ENCODE measurements around the gene LIN7B. TPM values are rescaled to one million over a fixed set of nuclear protein-coding genes. Genes with fewer than 3 reads are reported as not detected.

LIN7B gene
- total and polyA plus RNA-seq, 4 donors = 2.2 to 3.8 (median 2.8) TPM

DNA sequence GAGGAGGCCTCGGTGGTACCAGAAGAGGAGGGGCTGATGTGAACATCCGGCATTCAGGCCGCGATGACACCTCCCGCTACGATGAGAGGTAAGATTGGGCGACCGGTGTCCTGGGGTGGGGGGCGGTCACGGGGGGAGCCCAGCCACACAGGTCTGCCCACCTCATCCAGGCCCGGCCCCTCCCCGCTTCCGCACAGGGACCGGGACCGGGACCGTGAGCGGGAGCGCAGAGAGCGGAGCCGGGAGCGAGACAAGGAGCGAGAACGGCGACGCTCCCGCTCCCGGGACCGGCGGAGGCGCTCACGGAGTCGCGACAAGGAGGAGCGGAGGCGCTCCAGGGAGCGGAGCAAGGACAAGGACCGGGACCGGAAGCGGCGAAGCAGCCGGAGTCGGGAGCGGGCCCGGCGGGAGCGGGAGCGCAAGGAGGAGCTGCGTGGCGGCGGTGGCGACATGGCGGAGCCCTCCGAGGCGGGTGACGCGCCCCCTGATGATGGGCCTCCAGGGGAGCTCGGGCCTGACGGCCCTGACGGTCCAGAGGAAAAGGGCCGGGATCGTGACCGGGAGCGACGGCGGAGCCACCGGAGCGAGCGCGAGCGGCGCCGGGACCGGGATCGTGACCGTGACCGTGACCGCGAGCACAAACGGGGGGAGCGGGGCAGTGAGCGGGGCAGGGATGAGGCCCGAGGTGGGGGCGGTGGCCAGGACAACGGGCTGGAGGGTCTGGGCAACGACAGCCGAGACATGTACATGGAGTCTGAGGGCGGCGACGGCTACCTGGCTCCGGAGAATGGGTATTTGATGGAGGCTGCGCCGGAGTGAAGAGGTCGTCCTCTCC, 6.3 kb upstream of the LIN7B start:
- Histone ChIP-seq H3K36me3 (ENCODE audit: control insufficient read depth in 4 of 4, insufficient read depth in 3 of 4, low read depth in 1 of 4, low read length in 3 of 4) (peaks cover 5 to 52% (median 24%) of the 10 kb centered on the region in 4 donors), H3K4me3 (ENCODE audit: low read depth in 1 of 3, low read length in 3 of 3) (no peak overlapping the region), H3K4me1 (ENCODE audit: control insufficient read depth in 4 of 4, insufficient read depth in 4 of 4, low read length in 3 of 4) (no peaks in the 10 kb centered on the region), H3K9me3 (ENCODE audit: control insufficient read depth in 4 of 4, low read length in 3 of 4) (no peaks in the 10 kb centered on the region), H3K27me3 (ENCODE audit: control insufficient read depth in 4 of 4, insufficient read depth in 4 of 4, low read length in 3 of 4) (no peaks in the 10 kb centered on the region), H3K27ac (ENCODE audit: low read depth in 1 of 2, low read length in 2 of 2) (no peak overlapping the region), H3K9ac (ENCODE audit: low read depth in 1 of 2, low read length in 2 of 2) (no peak overlapping the region)
- TF ChIP-seq, protein P1, sequence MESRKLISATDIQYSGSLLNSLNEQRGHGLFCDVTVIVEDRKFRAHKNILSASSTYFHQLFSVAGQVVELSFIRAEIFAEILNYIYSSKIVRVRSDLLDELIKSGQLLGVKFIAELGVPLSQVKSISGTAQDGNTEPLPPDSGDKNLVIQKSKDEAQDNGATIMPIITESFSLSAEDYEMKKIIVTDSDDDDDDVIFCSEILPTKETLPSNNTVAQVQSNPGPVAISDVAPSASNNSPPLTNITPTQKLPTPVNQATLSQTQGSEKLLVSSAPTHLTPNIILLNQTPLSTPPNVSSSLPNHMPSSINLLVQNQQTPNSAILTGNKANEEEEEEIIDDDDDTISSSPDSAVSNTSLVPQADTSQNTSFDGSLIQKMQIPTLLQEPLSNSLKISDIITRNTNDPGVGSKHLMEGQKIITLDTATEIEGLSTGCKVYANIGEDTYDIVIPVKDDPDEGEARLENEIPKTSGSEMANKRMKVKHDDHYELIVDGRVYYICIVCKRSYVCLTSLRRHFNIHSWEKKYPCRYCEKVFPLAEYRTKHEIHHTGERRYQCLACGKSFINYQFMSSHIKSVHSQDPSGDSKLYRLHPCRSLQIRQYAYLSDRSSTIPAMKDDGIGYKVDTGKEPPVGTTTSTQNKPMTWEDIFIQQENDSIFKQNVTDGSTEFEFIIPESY (IDR thresholded peaks at IDR 0.05) = no peak
- TF ChIP-seq GABPA (IDR thresholded peaks at IDR 0.05 in 1 of 2, conservative IDR thresholded peaks at IDR 0.05 in 1 of 2) (no peak), RAD21 (IDR thresholded peaks at IDR 0.05) (no peak), NR2F2 (IDR thresholded peaks at IDR 0.05) (no peak), REST (IDR thresholded peaks at IDR 0.05) (no peak), RXRA (IDR thresholded peaks at IDR 0.05) (no peak), JUND (IDR thresholded peaks at IDR 0.05) (no peak)
- no peak for DNase-seq (ENCODE audit: low spot score)
- WGBS = 97% methylated on average over 93 of the region's 93 CpGs

DNA sequence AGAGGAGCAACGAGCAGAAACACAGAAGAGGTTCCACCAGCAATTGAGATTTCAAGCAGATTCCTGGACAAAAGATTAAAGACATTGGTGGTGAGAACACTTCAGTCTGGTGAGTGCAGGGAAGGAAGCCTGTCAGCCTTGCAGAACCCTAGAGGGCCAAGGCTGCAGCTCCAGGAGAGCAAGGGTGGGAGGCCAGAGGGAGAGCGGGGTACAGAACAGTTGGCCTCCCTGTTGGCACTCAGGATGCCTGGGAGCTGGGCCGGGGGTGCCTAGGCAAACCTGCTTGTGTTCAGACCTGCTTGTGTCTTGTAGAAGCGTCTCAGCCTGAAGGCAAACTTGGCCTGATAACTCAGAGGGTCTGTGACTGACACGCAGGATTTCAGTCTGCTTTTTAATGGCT, 5.1 kb upstream of the LIN7B start:
- H3K9me3 ChIP-seq (ENCODE audit: control insufficient read depth in 4 of 4, low read length in 3 of 4) = no peaks in the 10 kb centered on the region
- H3K4me1 ChIP-seq (ENCODE audit: control insufficient read depth in 4 of 4, insufficient read depth in 4 of 4, low read length in 3 of 4) = peaks cover 0 to 5% (median 4%) of the 10 kb centered on the region in 4 donors
- whole genome bisulfite sequencing = 90% methylated on average over 5 of the region's 5 CpGs
- no peak overlapping the region for H3K27ac ChIP-seq (ENCODE audit: low read depth in 1 of 2, low read length in 2 of 2)
- no peak overlapping the region for H3K4me3 ChIP-seq (ENCODE audit: low read depth in 1 of 3, low read length in 3 of 3)
- H3K9ac ChIP-seq (ENCODE audit: low read depth in 1 of 2, low read length in 2 of 2) = no peak overlapping the region
- no peak for TF ChIP-seq FOXA1 (IDR thresholded peaks at IDR 0.05)
- no peak for TF ChIP-seq HNF4G (IDR thresholded peaks at IDR 0.05)
- TF ChIP-seq REST (IDR thresholded peaks at IDR 0.05) = no peak
- TF ChIP-seq, protein P1 (IDR thresholded peaks at IDR 0.05) = no peak
- no peak for TF ChIP-seq RAD21 (IDR thresholded peaks at IDR 0.05)
- no peak for TF ChIP-seq NR2F2 (IDR thresholded peaks at IDR 0.05)
- TF ChIP-seq GABPA (IDR thresholded peaks at IDR 0.05 in 1 of 2, conservative IDR thresholded peaks at IDR 0.05 in 1 of 2) = no peak
- TF ChIP-seq MAX (IDR thresholded peaks at IDR 0.05) = no peak
- TF ChIP-seq RXRA (IDR thresholded peaks at IDR 0.05) = no peak
- TF ChIP-seq TAF1 (conservative IDR thresholded peaks at IDR 0.05) = no peak
- no peak for TF ChIP-seq ATF3 (IDR thresholded peaks at IDR 0.05)
- TF ChIP-seq, protein P2, sequence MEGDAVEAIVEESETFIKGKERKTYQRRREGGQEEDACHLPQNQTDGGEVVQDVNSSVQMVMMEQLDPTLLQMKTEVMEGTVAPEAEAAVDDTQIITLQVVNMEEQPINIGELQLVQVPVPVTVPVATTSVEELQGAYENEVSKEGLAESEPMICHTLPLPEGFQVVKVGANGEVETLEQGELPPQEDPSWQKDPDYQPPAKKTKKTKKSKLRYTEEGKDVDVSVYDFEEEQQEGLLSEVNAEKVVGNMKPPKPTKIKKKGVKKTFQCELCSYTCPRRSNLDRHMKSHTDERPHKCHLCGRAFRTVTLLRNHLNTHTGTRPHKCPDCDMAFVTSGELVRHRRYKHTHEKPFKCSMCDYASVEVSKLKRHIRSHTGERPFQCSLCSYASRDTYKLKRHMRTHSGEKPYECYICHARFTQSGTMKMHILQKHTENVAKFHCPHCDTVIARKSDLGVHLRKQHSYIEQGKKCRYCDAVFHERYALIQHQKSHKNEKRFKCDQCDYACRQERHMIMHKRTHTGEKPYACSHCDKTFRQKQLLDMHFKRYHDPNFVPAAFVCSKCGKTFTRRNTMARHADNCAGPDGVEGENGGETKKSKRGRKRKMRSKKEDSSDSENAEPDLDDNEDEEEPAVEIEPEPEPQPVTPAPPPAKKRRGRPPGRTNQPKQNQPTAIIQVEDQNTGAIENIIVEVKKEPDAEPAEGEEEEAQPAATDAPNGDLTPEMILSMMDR (IDR thresholded peaks at IDR 0.05; ENCODE audit: low read depth, low read length, missing input control) = no peak
- no peak for TF ChIP-seq FOXA2 (IDR thresholded peaks at IDR 0.05)
- TF ChIP-seq HNF4A (conservative IDR thresholded peaks at IDR 0.05) = no peak
- no peaks in the 10 kb centered on the region for H3K27me3 ChIP-seq (ENCODE audit: control insufficient read depth in 4 of 4, insufficient read depth in 4 of 4, low read length in 3 of 4)
- peaks cover 5 to 48% (median 19%) of the 10 kb centered on the region in 4 donors for H3K36me3 ChIP-seq (ENCODE audit: control insufficient read depth in 4 of 4, insufficient read depth in 3 of 4, low read depth in 1 of 4, low read length in 3 of 4)
- DNase-seq (ENCODE audit: low spot score) = no peak

Measured in liver (tissue), 9 donors.